ENCODE results near the gene ANKRD29. TPM values are rescaled to one million over a fixed set of nuclear protein-coding genes. Genes with fewer than 3 reads are reported as not detected.

Gene ANKRD29
- total RNA-seq, 2 experiments from 2014 or later = not detected

- peaks cover 2% of the 10 kb centered on the region for H3K27me3 Mint-ChIP-seq
- no peak for DNase-seq
- H3K9me3 Mint-ChIP-seq = no peaks in the 10 kb centered on the region
- no peak overlapping the region for H3K27ac Mint-ChIP-seq
- H3K4me1 Mint-ChIP-seq (ENCODE audit: low read depth) = peaks cover 2% of the 10 kb centered on the region
- no peak for ATAC-seq
- TF ChIP-seq, protein P1, sequence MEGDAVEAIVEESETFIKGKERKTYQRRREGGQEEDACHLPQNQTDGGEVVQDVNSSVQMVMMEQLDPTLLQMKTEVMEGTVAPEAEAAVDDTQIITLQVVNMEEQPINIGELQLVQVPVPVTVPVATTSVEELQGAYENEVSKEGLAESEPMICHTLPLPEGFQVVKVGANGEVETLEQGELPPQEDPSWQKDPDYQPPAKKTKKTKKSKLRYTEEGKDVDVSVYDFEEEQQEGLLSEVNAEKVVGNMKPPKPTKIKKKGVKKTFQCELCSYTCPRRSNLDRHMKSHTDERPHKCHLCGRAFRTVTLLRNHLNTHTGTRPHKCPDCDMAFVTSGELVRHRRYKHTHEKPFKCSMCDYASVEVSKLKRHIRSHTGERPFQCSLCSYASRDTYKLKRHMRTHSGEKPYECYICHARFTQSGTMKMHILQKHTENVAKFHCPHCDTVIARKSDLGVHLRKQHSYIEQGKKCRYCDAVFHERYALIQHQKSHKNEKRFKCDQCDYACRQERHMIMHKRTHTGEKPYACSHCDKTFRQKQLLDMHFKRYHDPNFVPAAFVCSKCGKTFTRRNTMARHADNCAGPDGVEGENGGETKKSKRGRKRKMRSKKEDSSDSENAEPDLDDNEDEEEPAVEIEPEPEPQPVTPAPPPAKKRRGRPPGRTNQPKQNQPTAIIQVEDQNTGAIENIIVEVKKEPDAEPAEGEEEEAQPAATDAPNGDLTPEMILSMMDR (IDR thresholded peaks at IDR 0.05) = no peak
- ChIA-PET CTCF (no interaction called here), POLR2A (no interaction called here)
- no peak overlapping the region for H3K4me3 Mint-ChIP-seq
- intact Hi-C loops (cut with micrococcal nuclease) = no loop called here
- no peaks in the 10 kb centered on the region for H3K36me3 Mint-ChIP-seq (ENCODE audit: low read depth)
These were observed 54.5 kb downstream of the ANKRD29 start for GRCh38 chr18:23608211-23608610.

DNA sequence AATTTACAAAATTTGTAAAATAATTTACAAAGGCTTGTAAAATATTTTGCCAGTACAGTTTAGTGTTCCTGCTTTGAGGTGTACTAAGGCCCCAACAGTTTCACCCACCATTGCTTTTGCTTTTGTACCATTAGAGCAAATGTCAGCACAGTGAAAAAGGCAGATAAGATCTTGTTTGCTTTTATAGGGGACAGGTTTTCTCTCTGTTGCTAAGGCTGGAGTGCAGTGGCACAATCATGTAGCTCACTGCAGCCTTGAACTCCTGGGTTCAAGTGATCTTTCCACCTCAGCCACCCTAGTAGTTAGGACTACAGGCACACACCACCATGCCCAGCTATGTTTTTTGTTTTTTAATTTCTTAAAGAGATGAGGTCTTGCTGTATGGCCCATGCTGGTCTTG, 56.8 kb downstream of the ANKRD29 start:
- DNase-seq (no peak), ATAC-seq (no peak)
- Mint-ChIP-seq H3K4me1 (ENCODE audit: low read depth) (peaks cover 2% of the 10 kb centered on the region), H3K27ac (no peak overlapping the region), H3K9me3 (no peaks in the 10 kb centered on the region), H3K4me3 (no peak overlapping the region), H3K36me3 (ENCODE audit: low read depth) (no peaks in the 10 kb centered on the region), H3K27me3 (peaks cover 2% of the 10 kb centered on the region)
- TF ChIP-seq, protein P1 (IDR thresholded peaks at IDR 0.05) = no peak
- intact Hi-C loops (cut with micrococcal nuclease) = no loop called here
- ChIA-PET CTCF (interaction anchor here (0.9 kb wide), 1 partner anchor 29 kb away, joined by 3 read pairs; no protein-coding TSS in a partner anchor), POLR2A (no interaction called here)

GRCh38 chr18:23599809-23600208, 62.9 kb downstream of the ANKRD29 start:
- Mint-ChIP-seq H3K36me3 (ENCODE audit: low read depth) (no peaks in the 10 kb centered on the region), H3K4me1 (ENCODE audit: low read depth) (peaks cover 2% of the 10 kb centered on the region), H3K4me3 (no peak overlapping the region), H3K27ac (no peak overlapping the region), H3K9me3 (no peaks in the 10 kb centered on the region), H3K27me3 (peaks cover 2% of the 10 kb centered on the region)
- ChIA-PET CTCF (interaction anchor here (1.5 to 1.8 kb wide), 2 partner anchors 22 to 103 kb away, joined by 3 to 8 read pairs; no protein-coding TSS in a partner anchor), POLR2A (no interaction called here)
- TF ChIP-seq, protein P1 (IDR thresholded peaks at IDR 0.05) = no peak
- intact Hi-C loops (cut with micrococcal nuclease) = no loop called here
- ATAC-seq (no peak), DNase-seq (no peak)

GRCh38 chr18:23596183-23596582, 66.5 kb downstream of the ANKRD29 start:
- CTCF ChIA-PET = interaction anchor here (1.4 to 1.6 kb wide), 2 partner anchors 80 to 97 kb away, joined by 3 to 6 read pairs; no protein-coding TSS in a partner anchor
- no peaks in the 10 kb centered on the region for H3K4me1 Mint-ChIP-seq (ENCODE audit: low read depth)
- no peak overlapping the region for H3K27ac Mint-ChIP-seq
- no peaks in the 10 kb centered on the region for H3K36me3 Mint-ChIP-seq (ENCODE audit: low read depth)
- H3K27me3 Mint-ChIP-seq = no peaks in the 10 kb centered on the region
- no peak for DNase-seq
- intact Hi-C loops (cut with micrococcal nuclease) = no loop called here
- H3K4me3 Mint-ChIP-seq = no peak overlapping the region
- TF ChIP-seq, protein P1 (IDR thresholded peaks at IDR 0.05) = no peak
- POLR2A ChIA-PET = no interaction called here
- no peaks in the 10 kb centered on the region for H3K9me3 Mint-ChIP-seq
- ATAC-seq = no peak

DNA sequence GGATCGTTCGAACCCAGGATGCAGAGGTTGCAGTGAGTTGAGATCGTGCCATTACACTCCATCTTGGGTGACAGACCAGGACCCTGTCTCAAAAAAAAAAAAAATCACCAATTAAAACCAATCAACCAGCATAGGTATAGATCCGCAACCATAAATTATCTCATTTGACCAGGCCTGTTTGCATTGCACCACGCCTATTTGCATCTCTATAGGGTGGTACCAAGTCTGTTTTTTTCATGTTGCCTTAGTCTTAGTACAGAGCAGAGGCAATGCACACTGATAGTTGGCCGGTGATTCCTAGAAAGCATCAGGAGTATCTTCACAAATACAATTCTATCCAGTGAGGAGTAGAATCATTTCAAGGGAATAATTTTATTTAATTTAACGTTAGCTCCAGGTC, 67.1 kb downstream of the ANKRD29 start:
- Mint-ChIP-seq H3K9me3 (no peaks in the 10 kb centered on the region), H3K27me3 (no peaks in the 10 kb centered on the region), H3K4me3 (no peak overlapping the region), H3K27ac (no peak overlapping the region), H3K36me3 (ENCODE audit: low read depth) (no peaks in the 10 kb centered on the region), H3K4me1 (ENCODE audit: low read depth) (no peaks in the 10 kb centered on the region)
- no peak for ATAC-seq
- CTCF ChIA-PET = interaction anchor here (0.7 to 1.6 kb wide), 3 partner anchors 26 to 96 kb away, joined by 3 to 6 read pairs (median 3); no protein-coding TSS in a partner anchor
- POLR2A ChIA-PET = no interaction called here
- DNase-seq = no peak
- intact Hi-C loops (cut with micrococcal nuclease) = no loop called here
- TF ChIP-seq, protein P1 (IDR thresholded peaks at IDR 0.05) = no peak
